Prostate gland (tissue), 2 donors: ENCODE results near the gene COMT.

Experiments used
- CTCF ChIP-seq, 4 experiments: fragments of 200-600 bp in 2 of 4; fragments of 450-650 bp in 2 of 4; sonication (generic) in 2 of 4; IDR thresholded peaks; 1 replicate in 3 of 4; 2 replicates in 1 of 4; pipeline ENCODE4 v1.5.1; 2016 to 2019; ENCODE audit warnings: antibody characterized with exemption in 4 of 4, mild to moderate bottlenecking in 2 of 4, moderate library complexity in 2 of 4
- POLR2AphosphoS5 ChIP-seq: sonication (generic); formaldehyde crosslinking; IDR thresholded peaks from one replicate; pipeline ENCODE4 v1.6.1; 2017; ENCODE audit warnings: antibody characterized with exemption

- TF ChIP-seq CTCF (IDR thresholded peaks at IDR 0.05): peak in 1 of 4 experiments; percentile 7
- peak; percentile 24 for TF ChIP-seq POLR2AphosphoS5
Measured at GRCh38 chr22:19986410-19987341, 45.1 kb downstream of the COMT start.
